Panc1 (cell line): ENCODE results near the gene MAPK6. TPM values are rescaled to one million over a fixed set of nuclear protein-coding genes. Genes with fewer than 3 reads are reported as not detected.
A peak's percentile ranks its signal among the peaks of the same experiment; 100 is the strongest.

Experiments used
- ATAC-seq: fragments of 200-7000 bp; cut with Tn5 transposase; 2 replicates; pipeline ENCODE4 v1.9.1; 2020; ENCODE audit warnings: mild to moderate bottlenecking, moderate library complexity
- BruUV-seq: library from RNA; stranded (reverse); fragments of 400-500 nt; replicated peaks from 2 replicates; lab custom pipeline; 2021; lab: Mats Ljungman, UMichigan
- CTCF ChIA-PET: fragments of 300-600 bp; sonication (Branson Sonifier 250); formaldehyde crosslinking; loops from one replicate; lab custom pipeline; 2022; ENCODE audit warnings: antibody characterized with exemption; lab: Charles Lee
- POLR2A ChIA-PET: fragments of 300-600 bp; sonication (Branson Sonifier 250); formaldehyde crosslinking; loops from one replicate; lab custom pipeline; 2022; ENCODE audit warnings: antibody characterized with exemption; lab: Charles Lee
- DNase-seq: peaks from one replicate; pipeline ENCODE4 v3.0.0-alpha.2; 2010; ENCODE audit warnings: low read depth, low spot score
- H3K27ac ChIP-seq: 2 replicates; pipeline ENCODE4 v1.5.1; 2011; ENCODE audit warnings: mild to moderate bottlenecking, low read length, inconsistent platforms
- H3K27me3 ChIP-seq: fragments of 200-500 bp; sonication (Bioruptor generic); 2 replicates; pipeline ENCODE4 v1.6.0; 2014; ENCODE audit warnings: low read length, inconsistent platforms; ENCODE audit not compliant: control insufficient read depth, insufficient read depth
- H3K36me3 ChIP-seq: fragments of 200-500 bp; sonication (Bioruptor generic); 2 replicates; pipeline ENCODE4 v1.5.1; 2014; ENCODE audit warnings: inconsistent platforms, mild to moderate bottlenecking, low read length, moderate library complexity; ENCODE audit not compliant: control insufficient read depth, insufficient read depth
- H3K4me1 ChIP-seq: 2 replicates; pipeline ENCODE4 v1.5.1; 2011; ENCODE audit warnings: inconsistent platforms, mild to moderate bottlenecking, low read length, moderate library complexity; ENCODE audit not compliant: control insufficient read depth, insufficient read depth
- H3K4me3 ChIP-seq, 2 experiments: 2 replicates each; pipeline ENCODE4 v1.5.1; 2011 to 2012; ENCODE audit warnings: low read depth in 2 of 2, low read length in 2 of 2, mild to moderate bottlenecking in 2 of 2, inconsistent platforms in 1 of 2, moderate library complexity in 1 of 2
- H3K9me3 ChIP-seq: fragments of 200-500 bp; sonication (Bioruptor generic); 2 replicates; pipeline ENCODE4 v1.5.1; 2014; ENCODE audit warnings: low read depth, mild to moderate bottlenecking, inconsistent platforms, low read length, moderate library complexity; ENCODE audit not compliant: control insufficient read depth, insufficient read depth
- CTCF ChIP-seq: fragments of 450-650 bp; IDR thresholded peaks from 2 replicates; pipeline ENCODE4 v1.5.1; 2017; ENCODE audit warnings: mild to moderate bottlenecking
- POLR2AphosphoS5 ChIP-seq: IDR thresholded peaks from 2 replicates; pipeline ENCODE4 v1.6.1; 2012; ENCODE audit warnings: mild to moderate bottlenecking, low read depth, low read length, moderate library complexity
- REST ChIP-seq, 2 experiments: IDR thresholded peaks; 2 replicates each; pipeline ENCODE4 v1.6.1; 2011 to 2012; ENCODE audit warnings: low read depth in 2 of 2, control low read depth in 1 of 2, low read length in 1 of 2, mild to moderate bottlenecking in 1 of 2, moderate library complexity in 1 of 2; ENCODE audit not compliant: insufficient read depth in 1 of 2
- SIN3A ChIP-seq: IDR thresholded peaks from 2 replicates; pipeline ENCODE4 v1.6.1; 2012; ENCODE audit warnings: low read depth, mild to moderate bottlenecking, low read length, moderate library complexity, borderline replicate concordance; ENCODE audit not compliant: insufficient read depth
- TCF7L2 ChIP-seq: IDR thresholded peaks from 2 replicates; pipeline ENCODE4 v1.6.1; 2011; ENCODE audit warnings: mild to moderate bottlenecking, low read depth, low read length, inconsistent platforms
- in situ Hi-C: cut with HindIII; loops from 2 replicates; pipeline ENCODE4 v1.10.0; 2016; ENCODE audit warnings: low sequenced_read_pairs, low pct_unique_long_range_greater_than_20kb
- intact Hi-C: fragments of 100-400 bp; cut with micrococcal nuclease; formaldehyde crosslinking; loops from one replicate; pipeline ENCODE4 v1.10.0; 2022; ENCODE audit not compliant: unreplicated experiment
- total RNA-seq: library from RNA; stranded (reverse); gene quantifications from one replicate; pipeline ENCODE4 v1.2.1, GENCODE V29; 2021; ENCODE audit not compliant: unreplicated experiment

The MAPK6 gene
- total RNA-seq, 1 experiment from 2014 or later: 66.6 TPM

GRCh38 chr15:52008359-52008697 is 10.7 kb upstream of the MAPK6 start:
- intact Hi-C loops (no loop called here), in situ Hi-C loops (no loop called here)
- H3K27ac ChIP-seq: no peak overlapping the region
- no peak for TF ChIP-seq SIN3A
- TF ChIP-seq TCF7L2: no peak
- no peak for TF ChIP-seq CTCF
- no peak for TF ChIP-seq POLR2AphosphoS5
- no peak for TF ChIP-seq REST (IDR thresholded peaks at IDR 0.05; ENCODE audit: insufficient read depth in 1 of 2, low read depth in 2 of 2, low read length in 1 of 2)
- no peak overlapping the region for H3K4me3 ChIP-seq
- POLR2A ChIA-PET: no interaction called here
- H3K36me3 ChIP-seq: no peaks in the 10 kb centered on the region
- no peak for ATAC-seq
- H3K27me3 ChIP-seq: no peaks in the 10 kb centered on the region
- H3K4me1 ChIP-seq: peaks cover 12% of the 10 kb centered on the region
- H3K9me3 ChIP-seq: no peaks in the 10 kb centered on the region
- no peak for DNase-seq
- no TSS peak for BruUV-seq
- CTCF ChIA-PET: no interaction called here

- TF ChIP-seq REST (IDR thresholded peaks at IDR 0.05; ENCODE audit: insufficient read depth in 1 of 2, low read depth in 2 of 2, low read length in 1 of 2) (no peak), POLR2AphosphoS5 (no peak), TCF7L2 (no peak), SIN3A (no peak), CTCF (no peak)
- ATAC-seq (no peak), DNase-seq (peak; percentile 47)
- ChIA-PET CTCF (no interaction called here), POLR2A (no interaction called here)
- H3K27me3 ChIP-seq: no peaks in the 10 kb centered on the region
- in situ Hi-C loops (no loop called here), intact Hi-C loops (no loop called here)
- H3K9me3 ChIP-seq: no peaks in the 10 kb centered on the region
- peaks cover 12% of the 10 kb centered on the region for H3K4me1 ChIP-seq
- H3K36me3 ChIP-seq: no peaks in the 10 kb centered on the region
- no TSS peak for BruUV-seq
- no peak overlapping the region for H3K27ac ChIP-seq
- no peak overlapping the region for H3K4me3 ChIP-seq
Observed at GRCh38 chr15:52008698-52009434, 10.2 kb upstream of the MAPK6 start.
